ENCODE results near the gene CLSTN3.

- no peak for TF ChIP-seq CTCF (conservative IDR thresholded peaks at IDR 0.05 in 1 of 2, IDR thresholded peaks at IDR 0.05 in 1 of 2; ENCODE audit: low read depth in 1 of 2, low read length in 2 of 2)
- TF ChIP-seq EZH2 (IDR thresholded peaks at IDR 0.05; ENCODE audit: low read length, missing control alignments) = no peak
These were observed 41.7 kb downstream of the CLSTN3 start for GRCh38 chr12:7171854-7172253.
